DOHH2 (cell line): ENCODE data around the gene GABARAPL1.

Experiments used
- H3F3A ChIP-seq: fragments of 200-600 bp; sonication (generic), shearing (Covaris generic); 2 replicates; pipeline ENCODE4 v1.6.0; 2016; ENCODE audit warnings: antibody characterized with exemption, mild to moderate bottlenecking; ENCODE audit not compliant: control insufficient read depth, insufficient read depth
- H3K27ac ChIP-seq: fragments of 200-600 bp; sonication (generic); 2 replicates; pipeline ENCODE4 v1.5.1; 2014; ENCODE audit warnings: low read depth, mild to moderate bottlenecking, low read length, moderate library complexity
- H3K27me3 ChIP-seq: fragments of 200-600 bp; sonication (generic); 2 replicates; pipeline ENCODE4 v1.6.1; 2014; ENCODE audit warnings: mild to moderate bottlenecking, low read length, mixed read lengths; ENCODE audit not compliant: control insufficient read depth
- H3K36me3 ChIP-seq: fragments of 200-600 bp; sonication (generic); 2 replicates; pipeline ENCODE4 v1.6.1; 2014; ENCODE audit warnings: mild to moderate bottlenecking, low read length, moderate library complexity, mixed read lengths; ENCODE audit not compliant: control insufficient read depth
- H3K4me1 ChIP-seq: fragments of 200-600 bp; sonication (generic); 2 replicates; pipeline ENCODE4 v1.6.1; 2014; ENCODE audit warnings: mild to moderate bottlenecking, low read length, mixed read lengths; ENCODE audit not compliant: control insufficient read depth
- H3K4me2 ChIP-seq: fragments of 200-600 bp; sonication (generic); 2 replicates; pipeline ENCODE4 v1.6.0; 2014; ENCODE audit warnings: mild to moderate bottlenecking, low read length, moderate library complexity
- H3K4me3 ChIP-seq: fragments of 200-600 bp; sonication (generic); 2 replicates; pipeline ENCODE4 v1.5.1; 2014; ENCODE audit warnings: mild to moderate bottlenecking, low read length, mixed read lengths
- H3K79me2 ChIP-seq: fragments of 200-600 bp; sonication (generic); 2 replicates; pipeline ENCODE4 v1.6.1; 2014; ENCODE audit warnings: mild to moderate bottlenecking, low read length, mixed read lengths; ENCODE audit not compliant: control insufficient read depth
- H3K9me2 ChIP-seq: fragments of 200-600 bp; sonication (generic); replicated peaks from 2 replicates; pipeline ENCODE4 v1.6.1; 2014; ENCODE audit warnings: mild to moderate bottlenecking, low read length, mixed read lengths; ENCODE audit not compliant: control insufficient read depth
- H3K9me3 ChIP-seq: fragments of 200-600 bp; sonication (generic); 2 replicates; pipeline ENCODE4 v1.6.1; 2014; ENCODE audit warnings: antibody characterized with exemption, low read length, mixed read lengths; ENCODE audit not compliant: control insufficient read depth, insufficient read depth
- H4K20me1 ChIP-seq: fragments of 200-600 bp; sonication (generic); 2 replicates; pipeline ENCODE4 v1.6.0; 2014; ENCODE audit warnings: low read depth, mild to moderate bottlenecking, antibody characterized with exemption, low read length, moderate library complexity; ENCODE audit not compliant: control insufficient read depth, insufficient read depth
- CTCF ChIP-seq: fragments of 200-600 bp; sonication (generic); IDR thresholded peaks from one replicate; pipeline ENCODE4 v1.5.1; 2014; ENCODE audit warnings: antibody characterized with exemption, mild to moderate bottlenecking, low read depth, low read length; ENCODE audit not compliant: poor library complexity, severe bottlenecking
- EZH2phosphoT487 ChIP-seq: fragments of 200-600 bp; sonication (generic); IDR thresholded peaks from 2 replicates; pipeline ENCODE4 v1.6.1; 2017; ENCODE audit warnings: borderline replicate concordance, mild to moderate bottlenecking, antibody characterized with exemption, low read length, moderate library complexity, mixed read lengths

The GABARAPL1 gene

GRCh38 chr12:10212739-10213131, at the start of gene GABARAPL1:
TSS of gene GABARAPL1 (plus strand) at chr12:10212877. CDS start at chr12:10213130, 253 bp downstream.
- peak within 1 kb of the TSS; percentile 81 for H3K4me3 ChIP-seq
- no peaks in the 10 kb centered on the region for H3F3A ChIP-seq
- H3K27ac ChIP-seq = no peak within 1 kb of the TSS
- no peaks in the 10 kb centered on the region for H3K36me3 ChIP-seq
- H4K20me1 ChIP-seq = no peaks in the 10 kb centered on the region
- peaks cover 22% of the 10 kb centered on the region for H3K4me1 ChIP-seq
- no peaks in the 10 kb centered on the region for H3K9me3 ChIP-seq
- H3K9me2 ChIP-seq = no peaks in the 10 kb centered on the region
- TF ChIP-seq CTCF (no peak), EZH2phosphoT487 (no peak)
- H3K79me2 ChIP-seq = no peaks in the 10 kb centered on the region
- peaks cover 36% of the 10 kb centered on the region for H3K27me3 ChIP-seq
- H3K4me2 ChIP-seq = peak within 1 kb of the TSS; percentile 88

GRCh38 chr12:10163084-10163483, 49.6 kb upstream of the GABARAPL1 start:
- no peak overlapping the region for H3K4me2 ChIP-seq
- no peaks in the 10 kb centered on the region for H3K27me3 ChIP-seq
- H3F3A ChIP-seq = peaks cover 8% of the 10 kb centered on the region; the same call in 1 of the 2 replicates
- H3K4me3 ChIP-seq = no peak overlapping the region
- no peak for TF ChIP-seq CTCF
- no peak for TF ChIP-seq EZH2phosphoT487
- peaks cover 44% of the 10 kb centered on the region for H3K4me1 ChIP-seq
- H3K9me3 ChIP-seq = no peaks in the 10 kb centered on the region
- H3K9me2 ChIP-seq = no peaks in the 10 kb centered on the region
- no peaks in the 10 kb centered on the region for H3K79me2 ChIP-seq
- H3K27ac ChIP-seq = no peak overlapping the region
- H3K36me3 ChIP-seq = no peaks in the 10 kb centered on the region
- H4K20me1 ChIP-seq = no peaks in the 10 kb centered on the region

GRCh38 chr12:10165421-10165820, 47.3 kb upstream of the GABARAPL1 start:
- no peak overlapping the region for H3K4me2 ChIP-seq
- no peak overlapping the region for H3K4me3 ChIP-seq
- no peaks in the 10 kb centered on the region for H3K79me2 ChIP-seq
- peaks cover 38% of the 10 kb centered on the region for H3K4me1 ChIP-seq
- no peak overlapping the region for H3K27ac ChIP-seq
- H3K9me2 ChIP-seq = no peaks in the 10 kb centered on the region; the same call in 1 of the 2 replicates
- no peaks in the 10 kb centered on the region for H3K9me3 ChIP-seq
- H4K20me1 ChIP-seq = no peaks in the 10 kb centered on the region
- H3K36me3 ChIP-seq = no peaks in the 10 kb centered on the region
- no peaks in the 10 kb centered on the region for H3F3A ChIP-seq
- TF ChIP-seq CTCF (no peak), EZH2phosphoT487 (no peak)
- no peaks in the 10 kb centered on the region for H3K27me3 ChIP-seq
